DMS79 (cell line): ENCODE data around the gene CEP85L.

Experiments
- DNase-seq: peaks from one replicate; lab custom pipeline; 2025; lab: John Stamatoyannopoulos, UW

CEP85L gene

DNA sequence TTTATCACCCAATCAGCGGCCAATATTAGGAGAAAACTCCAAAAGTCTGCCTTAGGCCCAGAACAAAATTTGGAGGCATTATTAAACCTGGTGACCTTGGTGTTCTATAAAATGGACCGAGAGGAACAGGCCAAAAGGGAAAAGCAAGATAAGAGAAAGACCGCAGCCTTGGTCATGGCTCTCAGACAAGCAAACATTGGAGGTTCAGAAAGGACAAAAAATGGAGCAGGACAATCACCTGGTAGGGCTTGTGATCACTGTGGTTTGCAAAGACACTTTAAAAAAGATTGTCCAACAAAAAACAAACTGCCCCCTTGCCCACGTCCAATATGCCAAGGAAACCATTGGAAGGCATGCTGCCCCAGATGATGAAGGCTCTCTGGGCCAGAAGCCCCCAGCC is 31.2 kb downstream of the CEP85L start:
- no peak for DNase-seq

DNA sequence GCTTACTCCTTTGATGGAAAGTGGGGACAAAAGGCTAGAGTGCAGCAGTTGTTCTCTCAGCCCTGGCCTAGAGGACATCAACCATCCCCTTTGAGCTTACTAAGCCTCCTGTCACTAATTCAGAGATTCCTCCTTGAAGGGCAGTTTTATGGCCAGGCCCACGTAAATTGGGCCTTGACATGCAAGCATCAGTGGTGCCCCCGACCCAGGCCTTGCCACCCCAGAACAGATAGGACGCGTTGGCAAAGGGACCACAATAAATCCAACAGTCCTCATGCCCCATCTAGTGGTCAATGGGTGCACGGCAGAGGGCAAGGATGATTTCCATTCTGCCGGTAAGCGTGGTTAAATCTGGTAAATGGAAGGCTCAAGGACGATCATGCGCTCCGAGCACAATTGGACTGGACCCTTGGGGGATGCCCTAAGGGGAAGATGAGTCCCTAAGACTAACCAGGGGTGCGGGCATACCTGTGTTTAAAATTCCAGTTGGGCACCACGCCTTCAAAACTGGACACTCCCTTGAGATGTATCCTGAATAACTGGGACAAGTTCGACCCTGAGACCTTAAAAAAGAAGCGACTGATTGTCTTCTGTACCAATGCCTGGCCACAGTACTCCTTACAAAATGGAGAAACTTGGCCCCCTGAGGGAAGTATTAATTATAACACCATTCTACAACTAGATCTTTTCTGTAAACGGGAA is 32.6 kb downstream of the CEP85L start:
- no peak for DNase-seq

DNA sequence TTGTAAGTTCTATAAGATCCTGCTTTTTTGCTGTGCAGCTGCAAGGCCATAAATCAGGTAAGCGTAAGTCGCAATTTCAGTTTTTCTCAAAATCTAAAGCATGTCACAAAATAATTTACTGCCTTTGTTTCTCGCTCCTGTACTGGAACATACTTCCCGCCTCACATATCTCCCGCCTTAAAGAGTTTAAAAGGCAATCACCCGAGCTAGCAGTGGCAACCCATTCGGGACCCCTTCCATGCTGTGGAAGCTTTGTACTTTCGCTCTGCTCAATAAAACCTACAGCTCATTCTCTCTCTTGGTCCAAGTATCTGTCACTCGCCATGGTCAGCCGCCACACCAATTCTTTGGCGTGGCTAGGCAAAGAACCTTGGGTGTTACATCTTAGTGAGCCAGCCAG is 34.0 kb downstream of the CEP85L start:
- no peak for DNase-seq

DNA sequence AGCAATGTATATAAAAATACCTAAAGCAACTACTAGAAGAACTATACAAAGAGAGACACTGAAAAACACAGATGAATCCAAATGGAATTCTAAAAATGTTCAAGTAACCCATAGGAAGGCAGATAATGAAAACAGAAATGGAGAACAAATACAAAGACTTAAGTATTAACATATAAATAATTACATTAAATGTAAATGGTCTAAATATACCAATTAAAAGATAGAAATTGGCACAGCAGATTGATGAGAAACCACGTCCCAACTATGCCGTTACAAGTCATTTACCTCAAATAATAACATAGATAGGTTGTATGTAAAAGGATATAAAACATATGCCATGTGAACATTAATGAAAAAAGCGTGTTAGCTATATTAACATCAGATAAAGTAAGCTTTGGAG is 40.1 kb downstream of the CEP85L start:
- no peak for DNase-seq

DNA sequence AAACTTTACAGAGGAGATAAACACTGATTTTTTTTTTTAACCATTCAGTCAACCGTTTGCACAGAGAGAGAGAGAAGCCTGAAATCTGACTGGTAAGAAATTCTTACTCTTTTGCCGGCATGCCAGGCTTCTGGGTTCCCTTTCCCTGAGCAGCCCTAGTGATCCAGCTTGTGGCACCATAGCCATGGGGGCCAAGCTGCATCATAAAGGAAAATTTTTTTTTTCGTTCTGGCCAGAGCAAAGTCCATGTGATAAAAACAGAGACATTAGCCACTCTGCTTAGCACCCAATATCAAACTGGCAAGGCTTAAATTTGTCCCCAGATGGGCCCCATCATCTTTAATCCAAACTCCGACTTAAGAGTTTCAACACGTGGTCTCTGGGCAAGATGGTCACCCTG is 44.5 kb downstream of the CEP85L start:
- no peak for DNase-seq

DNA sequence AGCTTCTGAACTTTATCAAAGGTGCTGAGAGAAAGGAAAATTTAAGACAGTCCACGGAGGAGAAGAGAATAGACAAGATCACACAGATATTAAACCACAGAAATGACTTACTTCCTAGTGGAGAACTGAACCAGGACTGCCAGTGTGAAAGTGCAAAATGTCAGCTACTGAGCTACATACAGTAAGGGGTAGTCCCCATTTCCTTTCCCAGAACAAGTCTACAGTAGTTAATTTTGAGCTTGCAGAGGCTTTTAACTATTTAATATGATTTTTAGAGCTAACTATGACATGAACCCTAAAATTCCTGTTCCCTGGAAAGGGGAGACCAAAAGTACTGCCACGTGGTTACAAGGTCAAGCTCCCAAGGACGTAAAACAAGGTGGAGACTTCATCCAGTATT is 45.1 kb downstream of the CEP85L start:
- no peak for DNase-seq

DNA sequence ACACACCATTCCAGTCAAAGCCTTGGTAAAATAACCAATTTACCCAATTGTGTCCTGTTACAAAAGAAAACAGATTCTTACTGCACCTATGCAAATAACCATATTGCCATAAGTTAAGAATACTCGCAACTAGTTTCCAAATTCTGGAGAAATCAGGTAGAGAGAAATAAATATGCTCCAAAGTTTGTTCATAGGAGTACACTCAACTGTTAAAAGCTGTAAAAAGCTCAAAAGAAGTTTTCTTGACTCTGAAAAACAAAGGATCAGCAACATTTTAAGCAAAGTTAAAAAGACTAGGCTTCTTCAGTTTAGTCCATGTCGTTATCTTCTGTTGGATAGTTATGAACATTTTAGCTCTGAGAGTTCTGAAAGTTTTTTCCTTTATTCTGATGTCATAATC is 48.0 kb downstream of the CEP85L start:
- no peak for DNase-seq

DNA sequence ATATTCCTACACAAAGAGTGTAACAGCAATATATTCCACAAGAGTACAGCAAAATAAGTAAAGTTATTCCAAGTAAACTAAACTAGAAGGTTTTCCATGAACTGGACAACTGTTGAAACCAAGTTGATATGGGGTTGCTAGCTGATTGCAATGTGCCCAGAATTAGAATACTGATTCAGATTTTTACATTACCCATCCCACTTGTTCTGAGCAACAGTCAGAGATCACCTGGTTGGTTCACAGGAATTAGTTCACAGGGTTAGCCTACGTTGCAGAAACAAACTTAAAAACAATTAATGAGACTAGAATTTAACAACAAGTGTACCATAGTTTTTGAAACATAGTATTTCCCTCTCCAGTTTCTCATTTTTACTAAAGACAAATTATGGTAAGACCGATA is 49.1 kb downstream of the CEP85L start:
- DNase-seq, result no peak

DNA sequence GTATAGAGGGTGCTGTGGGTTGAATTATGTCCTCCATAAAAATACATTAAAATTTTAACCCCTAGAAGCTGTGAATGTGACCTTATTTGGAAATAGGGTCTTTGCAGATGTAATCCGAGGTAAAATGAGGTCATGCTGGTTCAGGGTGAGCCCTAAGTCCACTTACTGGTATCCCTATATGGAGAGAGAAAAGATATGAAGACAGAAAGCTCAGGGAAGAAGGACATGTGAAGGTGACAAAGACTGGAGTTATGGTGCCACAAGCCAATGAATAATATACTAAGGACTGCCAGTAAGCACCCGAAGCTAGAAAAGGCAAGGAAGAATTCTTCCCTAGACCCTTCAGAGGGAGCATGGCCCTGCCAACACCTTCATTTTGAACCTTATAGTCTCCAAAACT is 53.1 kb downstream of the CEP85L start:
- DNase-seq, result no peak

DNA sequence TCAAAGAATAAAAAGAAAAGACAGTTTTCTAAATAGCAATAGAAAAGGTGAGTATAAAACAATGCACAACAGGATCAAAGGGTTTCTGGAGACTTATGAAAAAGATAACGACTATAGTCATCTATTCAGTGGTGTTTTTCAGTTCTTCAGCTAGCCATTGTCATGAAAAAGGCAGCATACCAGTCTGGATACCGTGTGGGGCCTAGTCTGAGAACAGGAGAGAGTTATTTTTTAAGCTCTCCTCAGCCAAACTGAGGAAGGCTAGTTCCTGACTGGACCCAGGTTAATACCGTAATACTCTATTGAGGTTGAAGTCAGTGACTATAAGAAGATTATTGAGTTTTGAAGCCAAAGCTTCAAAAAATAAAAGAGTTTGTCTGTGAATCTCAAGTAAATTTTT is 53.8 kb downstream of the CEP85L start:
- no peak for DNase-seq

DNA sequence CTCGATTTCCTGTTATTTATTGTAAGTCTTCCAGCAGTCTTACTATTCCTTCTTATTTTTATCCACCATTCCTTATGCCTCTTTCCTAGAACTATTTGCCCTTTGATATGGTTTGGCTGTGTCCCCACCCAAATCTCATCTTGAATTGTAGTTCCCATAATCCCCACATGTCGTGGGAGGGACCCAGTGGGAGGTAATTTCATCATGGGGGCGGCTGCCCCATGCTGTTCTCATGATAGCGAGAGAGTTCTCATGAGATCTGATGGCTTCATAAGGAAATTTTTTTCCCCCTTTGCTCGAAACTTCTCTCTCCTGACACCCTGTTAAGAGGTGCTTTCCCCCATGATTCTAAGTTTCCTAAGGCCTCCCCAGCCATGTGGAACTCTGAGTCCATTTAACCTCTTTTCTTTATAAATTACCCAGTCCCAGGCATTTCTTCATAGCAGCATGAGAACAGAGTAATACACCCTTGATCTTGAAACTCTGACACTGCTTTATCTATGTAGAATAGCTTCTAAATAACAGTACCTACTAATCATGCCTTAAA is 54.5 kb downstream of the CEP85L start:
- no peak for DNase-seq

DNA sequence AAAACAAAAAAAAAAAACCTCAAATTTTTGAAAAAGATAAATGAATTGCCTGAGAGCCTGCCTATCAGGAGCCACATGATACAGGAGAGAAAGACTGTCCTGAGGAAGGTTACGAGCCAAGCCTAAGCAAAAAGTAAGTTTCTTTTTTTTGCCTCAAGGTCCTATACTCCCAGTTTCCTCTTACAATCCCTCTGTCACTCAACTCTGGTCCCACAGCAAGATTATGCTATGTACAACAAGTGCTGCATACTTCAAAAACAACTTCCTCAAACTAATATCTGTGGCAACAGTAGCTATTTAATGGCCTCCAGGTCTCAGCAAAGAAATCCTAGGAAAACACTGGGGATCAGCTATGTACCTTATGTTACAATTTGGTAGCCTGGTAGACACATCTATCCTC is 56.5 kb downstream of the CEP85L start:
- no peak for DNase-seq

DNA sequence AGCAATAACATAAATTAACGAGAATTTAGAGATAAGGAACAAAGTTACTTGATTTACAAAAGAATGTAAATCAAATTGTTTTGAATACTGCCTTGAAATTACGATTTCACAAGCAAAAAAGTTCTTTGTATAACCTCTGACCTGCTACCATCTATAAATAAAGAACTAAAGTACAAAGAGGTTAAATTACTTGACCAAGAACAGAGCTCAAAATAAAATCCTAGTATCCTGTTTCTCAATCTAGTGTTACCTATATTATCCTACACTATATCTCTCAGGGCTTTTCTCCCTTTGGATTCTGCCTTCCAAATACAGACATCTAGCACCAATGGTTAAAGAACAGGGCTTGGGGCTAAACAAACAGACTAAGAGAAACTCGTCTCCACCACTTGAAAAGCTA is 59.5 kb downstream of the CEP85L start:
- DNase-seq, result no peak

DNA sequence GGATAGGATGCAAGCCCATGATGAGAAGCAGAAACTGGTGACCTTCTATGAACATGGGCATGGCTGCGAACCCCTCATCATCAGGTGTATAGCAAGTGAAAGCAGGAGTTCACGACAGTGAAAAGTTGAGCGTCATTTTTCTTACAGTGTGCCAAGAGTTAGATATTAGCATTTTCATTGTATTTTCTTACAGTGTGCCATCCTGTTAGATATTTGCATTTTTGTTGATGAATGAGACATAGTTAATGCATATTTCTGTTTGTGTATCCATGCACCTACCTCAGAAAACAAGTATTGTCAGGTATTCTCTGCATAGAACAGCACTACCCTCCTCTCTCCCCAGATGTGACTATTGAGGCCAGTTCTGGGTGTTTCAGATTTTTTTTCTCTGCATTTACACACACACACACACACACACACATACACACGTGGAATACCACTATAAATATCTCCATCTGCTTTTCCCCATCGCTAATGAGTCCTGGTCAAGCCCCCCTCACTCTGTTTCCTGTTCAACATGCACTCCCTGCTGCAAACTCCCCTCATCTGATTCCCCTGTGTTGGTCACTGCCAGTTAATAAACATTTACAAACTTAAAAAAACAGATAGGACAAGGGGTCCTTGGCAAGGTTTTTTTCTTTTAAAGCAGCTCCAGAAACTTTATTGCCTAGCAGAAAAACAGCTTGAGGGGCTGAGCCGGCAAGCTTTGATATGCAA is 61.6 kb downstream of the CEP85L start:
- no peak for DNase-seq

DNA sequence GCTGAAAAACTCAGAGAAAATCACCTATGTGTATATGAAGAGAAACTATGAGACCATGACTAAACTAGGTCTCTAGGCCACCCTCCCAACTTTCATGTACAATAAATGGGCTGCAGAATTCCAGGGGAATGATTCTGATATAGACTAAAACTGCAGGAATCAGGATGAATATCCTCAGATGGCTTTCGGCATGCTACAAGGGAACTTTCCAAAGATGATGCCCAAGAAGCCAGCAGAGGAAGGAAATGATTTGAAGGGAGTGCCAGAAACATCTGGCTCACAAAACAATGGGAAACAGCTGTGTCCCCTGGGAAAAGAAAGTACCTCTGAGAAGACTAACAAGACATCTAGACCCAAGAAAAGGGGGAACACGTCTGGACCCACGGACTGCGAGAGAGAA is 62.2 kb downstream of the CEP85L start:
- DNase-seq, result no peak

DNA sequence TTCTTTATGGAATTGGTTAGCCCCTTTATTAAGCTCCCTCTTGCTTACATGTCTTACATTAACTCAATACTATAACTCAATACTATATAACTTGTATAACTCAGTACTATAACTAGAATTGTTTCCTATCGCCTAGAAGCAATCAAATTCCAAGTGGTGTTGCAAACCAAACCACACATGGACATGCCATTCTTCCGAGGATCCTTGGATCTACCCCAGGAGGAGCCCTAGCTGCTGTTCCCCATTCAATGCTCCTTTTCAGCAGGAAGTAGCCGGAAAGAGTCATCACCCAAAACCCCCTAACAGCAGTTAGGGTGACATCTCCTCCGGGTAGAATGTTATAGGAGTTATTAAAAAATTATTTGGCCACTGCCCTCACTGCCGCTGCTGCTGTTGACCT is 62.8 kb downstream of the CEP85L start:
- DNase-seq, result no peak

DNA sequence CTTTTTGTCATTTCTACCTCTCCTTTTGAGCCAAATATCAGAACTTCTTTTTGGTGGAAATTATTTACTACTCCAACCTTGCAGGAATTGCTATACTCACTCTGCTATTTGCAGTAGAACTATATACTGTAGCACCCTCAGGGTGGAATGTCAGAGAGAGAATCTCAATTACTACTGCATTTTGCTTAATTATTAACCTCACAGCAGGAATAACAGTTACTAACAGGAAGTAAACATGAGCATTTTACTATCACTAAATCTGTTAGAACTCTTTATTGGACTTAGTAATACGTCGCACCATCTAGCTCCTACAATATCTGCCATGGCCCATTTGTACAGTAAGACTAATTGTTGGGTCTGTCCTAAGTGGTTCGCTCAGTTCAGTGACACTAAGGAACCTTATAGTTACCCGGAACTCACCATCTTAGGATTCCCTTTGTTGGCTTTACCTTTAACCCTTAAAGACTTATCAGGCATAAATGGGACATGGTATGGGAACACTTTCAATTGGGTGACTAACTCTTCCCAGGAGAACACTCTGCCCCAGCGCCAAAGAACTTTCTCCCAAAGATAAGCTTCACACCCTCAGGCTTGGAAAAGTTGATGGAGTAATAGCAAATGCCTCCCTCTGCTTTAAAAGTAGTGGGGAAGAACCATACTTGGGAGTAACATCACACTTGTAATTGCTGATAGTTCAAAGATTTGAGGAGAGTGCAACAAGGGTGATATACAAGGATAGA is 64.5 kb downstream of the CEP85L start:
- no peak for DNase-seq

DNA sequence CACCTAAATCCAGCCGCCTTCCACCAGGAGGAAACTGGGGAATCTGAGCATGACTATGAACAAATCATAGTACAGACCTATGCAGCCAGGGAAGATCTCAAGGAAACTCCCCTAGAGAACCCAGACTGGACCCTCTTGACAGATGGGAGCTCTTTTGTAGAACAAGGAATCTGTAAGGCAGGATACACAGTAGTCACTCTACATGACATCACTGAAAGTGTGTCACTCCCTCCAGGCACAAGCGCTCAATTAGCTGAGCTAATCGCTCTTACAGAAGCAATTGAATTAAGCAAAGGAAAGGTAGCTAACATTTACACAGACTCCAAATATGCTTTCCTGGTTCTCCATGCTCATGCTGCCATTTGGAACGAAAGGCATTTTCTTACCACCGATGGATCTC is 66.5 kb downstream of the CEP85L start:
- DNase-seq, result no peak

DNA sequence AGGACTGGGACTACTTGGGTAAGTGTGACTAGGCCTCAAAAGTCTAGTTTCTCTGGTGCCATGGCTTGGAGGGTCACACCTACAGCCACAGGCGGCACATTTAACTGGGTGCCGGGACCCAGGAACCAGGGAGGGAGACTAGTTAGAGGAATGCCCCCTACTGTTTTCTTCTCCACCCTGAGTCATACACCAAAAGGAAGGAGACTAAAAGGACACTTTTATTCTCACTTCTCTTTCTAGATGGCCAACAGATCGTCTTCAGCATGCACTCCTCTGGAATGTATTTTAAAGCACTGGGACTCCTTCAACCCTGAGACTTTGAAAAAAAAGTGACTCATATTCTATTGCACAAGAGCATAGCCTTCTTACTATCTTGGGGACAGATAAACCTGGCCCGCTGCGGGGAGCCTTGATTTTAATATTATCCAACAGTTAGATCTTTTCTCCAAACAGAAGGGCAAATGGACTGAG is 69.9 kb downstream of the CEP85L start:
- DNase-seq, result no peak

DNA sequence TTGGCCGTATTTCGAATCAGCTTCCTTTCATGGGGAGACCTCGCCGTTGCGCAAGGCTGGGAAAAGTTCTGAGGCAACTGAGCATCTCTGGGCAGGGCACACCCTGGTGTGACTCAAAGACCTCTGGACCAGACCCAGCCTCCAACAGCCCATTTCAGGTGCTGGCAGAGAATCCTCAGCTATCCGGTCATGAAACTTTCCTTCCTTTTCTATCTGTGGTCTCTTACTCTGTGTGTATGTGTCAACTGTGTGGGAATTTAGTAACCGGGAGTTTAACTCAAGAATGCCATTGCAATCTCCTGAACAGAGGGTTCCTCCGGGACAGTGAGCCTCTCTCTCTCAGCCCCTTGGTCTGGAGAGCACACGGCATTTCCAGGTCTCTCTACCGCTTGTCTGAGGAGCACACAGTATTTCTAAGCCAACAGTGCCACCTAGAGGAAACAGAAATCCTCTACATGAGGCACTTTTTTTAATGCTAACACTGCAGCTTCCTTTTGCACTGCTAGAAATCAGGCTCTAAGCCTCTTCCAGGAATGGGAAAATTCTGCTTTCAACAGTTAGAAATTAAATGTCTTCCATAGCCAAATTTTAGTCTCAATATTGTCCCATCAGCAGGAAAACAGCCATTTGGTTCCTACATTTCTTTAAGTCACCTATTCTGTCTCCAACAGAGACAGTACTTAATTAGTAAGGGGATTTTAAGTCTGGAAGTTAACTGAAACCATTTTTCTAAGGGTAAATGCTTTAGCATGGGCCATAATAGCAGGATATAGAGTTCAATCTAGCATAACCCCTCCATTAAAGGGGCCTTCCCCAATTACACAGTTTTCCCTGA is 70.6 kb downstream of the CEP85L start:
- DNase-seq, result no peak

DNA sequence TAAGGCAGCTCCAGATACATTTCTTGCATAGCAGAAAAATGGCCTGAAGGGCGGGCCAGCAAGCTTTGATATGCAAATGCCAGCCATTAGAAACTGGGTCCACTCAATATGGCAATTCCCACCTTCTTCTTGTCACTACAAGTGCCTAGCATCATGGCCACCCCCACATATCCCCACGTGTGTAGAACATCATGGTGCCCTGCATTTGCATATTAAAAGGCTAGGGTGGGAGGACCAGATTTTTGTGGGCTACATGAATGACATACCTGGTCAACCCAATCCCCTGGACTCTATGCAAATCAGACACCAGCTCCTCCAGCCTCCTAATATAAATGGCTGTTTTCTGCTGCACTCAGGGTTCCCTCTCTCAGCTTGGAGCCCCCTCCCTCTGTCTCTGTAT is 71.6 kb downstream of the CEP85L start:
- no peak for DNase-seq

DNA sequence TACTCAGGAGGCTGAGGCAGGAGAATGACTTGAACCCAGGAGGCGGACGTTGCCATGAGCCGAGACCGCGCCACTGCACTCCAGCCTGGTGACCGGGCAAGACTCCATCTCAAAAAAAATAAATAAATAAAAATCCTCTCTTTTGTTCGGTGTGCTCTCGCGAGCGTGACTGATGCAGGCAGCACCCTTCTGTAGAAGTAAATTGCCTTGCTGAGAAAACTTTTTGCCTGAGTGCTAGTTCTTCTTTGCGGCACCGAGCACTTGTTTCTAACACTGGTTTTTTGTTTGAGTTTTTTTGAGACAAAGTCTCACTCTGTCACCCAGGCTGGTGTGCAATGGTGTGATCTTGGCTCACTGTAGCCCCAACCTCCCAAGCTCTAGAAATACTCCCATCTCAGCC is 72.8 kb downstream of the CEP85L start:
- no peak for DNase-seq
